Parathyroid adenoma (tissue), 2 donors: ENCODE data around the gene PKP1.

Source experiments
- H2AFZ ChIP-seq: fragments of 300-600 bp; sonication (generic); one replicate; pipeline ENCODE4 v1.7.0; 2017; ENCODE audit warnings: antibody characterized with exemption, mild to moderate bottlenecking
- H3K27ac ChIP-seq: fragments of 300-600 bp; sonication (generic); one replicate; pipeline ENCODE4 v1.7.0; 2017
- H3K27me3 ChIP-seq: fragments of 300-600 bp; sonication (generic); one replicate; pipeline ENCODE4 v1.7.0; 2017; ENCODE audit warnings: low read length; ENCODE audit not compliant: control insufficient read depth, insufficient read depth
- H3K36me3 ChIP-seq: fragments of 300-600 bp; sonication (generic); one replicate; pipeline ENCODE4 v1.7.0; 2017; ENCODE audit warnings: low read length; ENCODE audit not compliant: control insufficient read depth, insufficient read depth
- H3K4me1 ChIP-seq: fragments of 300-600 bp; sonication (generic); one replicate; pipeline ENCODE4 v1.7.0; 2017; ENCODE audit warnings: control low read depth
- H3K4me2 ChIP-seq: fragments of 300-600 bp; sonication (generic); one replicate; pipeline ENCODE4 v1.7.0; 2017; ENCODE audit warnings: low read length
- H3K4me3 ChIP-seq: fragments of 300-600 bp; sonication (generic); one replicate; pipeline ENCODE4 v1.7.0; 2017; ENCODE audit warnings: low read depth, low read length
- H3K79me2 ChIP-seq: fragments of 300-600 bp; sonication (generic); one replicate; pipeline ENCODE4 v1.7.0; 2017; ENCODE audit warnings: control low read depth
- H3K9ac ChIP-seq: fragments of 300-600 bp; sonication (generic); one replicate; pipeline ENCODE4 v1.7.0; 2017; ENCODE audit warnings: mild to moderate bottlenecking
- H3K9me3 ChIP-seq: fragments of 300-600 bp; sonication (generic); one replicate; pipeline ENCODE4 v1.7.0; 2017; ENCODE audit warnings: low read length; ENCODE audit not compliant: control insufficient read depth
- CTCF ChIP-seq: fragments of 300-600 bp; sonication (generic); IDR thresholded peaks from one replicate; pipeline ENCODE4 v1.7.0; 2017; ENCODE audit warnings: antibody characterized with exemption, mild to moderate bottlenecking
- donor health status: primary hyperparathyroidism.

Gene PKP1

GRCh38 chr1:201317551-201317950 lies 34.2 kb downstream of the PKP1 start:
- Histone ChIP-seq H3K4me3 (no peak overlapping the region), H3K4me1 (no peaks in the 10 kb centered on the region), H3K9me3 (no peaks in the 10 kb centered on the region), H3K9ac (no peak overlapping the region), H2AFZ (no peak overlapping the region), H3K27me3 (no peaks in the 10 kb centered on the region), H3K27ac (no peak overlapping the region), H3K36me3 (no peaks in the 10 kb centered on the region), H3K4me2 (no peak overlapping the region), H3K79me2 (no peaks in the 10 kb centered on the region)
- no peak for TF ChIP-seq CTCF

- no peak overlapping the region for H3K9ac ChIP-seq
- no peaks in the 10 kb centered on the region for H3K27me3 ChIP-seq
- H2AFZ ChIP-seq: no peak overlapping the region
- H3K36me3 ChIP-seq: no peaks in the 10 kb centered on the region
- H3K27ac ChIP-seq: no peak overlapping the region
- H3K4me3 ChIP-seq: no peak overlapping the region
- no peaks in the 10 kb centered on the region for H3K9me3 ChIP-seq
- H3K4me1 ChIP-seq: no peaks in the 10 kb centered on the region
- no peak overlapping the region for H3K4me2 ChIP-seq
- no peaks in the 10 kb centered on the region for H3K79me2 ChIP-seq
- TF ChIP-seq CTCF: no peak
Measured at GRCh38 chr1:201318504-201319340, 35.4 kb downstream of the PKP1 start.

- no peak overlapping the region for H3K4me2 ChIP-seq
- no peak for TF ChIP-seq CTCF
- H3K36me3 ChIP-seq: no peaks in the 10 kb centered on the region
- no peak overlapping the region for H2AFZ ChIP-seq
- no peaks in the 10 kb centered on the region for H3K4me1 ChIP-seq
- no peaks in the 10 kb centered on the region for H3K9me3 ChIP-seq
- H3K9ac ChIP-seq: no peak overlapping the region
- no peaks in the 10 kb centered on the region for H3K27me3 ChIP-seq
- H3K27ac ChIP-seq: no peak overlapping the region
- no peak overlapping the region for H3K4me3 ChIP-seq
- no peaks in the 10 kb centered on the region for H3K79me2 ChIP-seq
Measured at GRCh38 chr1:201319631-201320030, 36.3 kb downstream of the PKP1 start.

- Histone ChIP-seq H3K4me3 (no peak overlapping the region), H3K4me2 (no peak overlapping the region), H3K36me3 (no peaks in the 10 kb centered on the region), H3K9ac (no peak overlapping the region), H3K27me3 (no peaks in the 10 kb centered on the region), H2AFZ (no peak overlapping the region), H3K27ac (no peak overlapping the region), H3K9me3 (no peaks in the 10 kb centered on the region), H3K79me2 (no peaks in the 10 kb centered on the region), H3K4me1 (no peaks in the 10 kb centered on the region)
- no peak for TF ChIP-seq CTCF
Measured at GRCh38 chr1:201320168-201320788, 37.0 kb downstream of the PKP1 start.
